GM12878 (cell line): ENCODE measurements around the gene WNK2. TPM values are rescaled to one million over a fixed set of nuclear protein-coding genes. Genes with fewer than 3 reads are reported as not detected.

ENCODE experiments used
- ATAC-seq: fragments of 200-7000 bp; cut with Tn5 transposase; 3 replicates; pipeline ENCODE4 v1.9.1; 2020; ENCODE audit warnings: mild to moderate bottlenecking, moderate library complexity
- BruUV-seq: library from RNA; stranded (reverse); fragments of 400-500 nt; replicated peaks from 2 replicates; lab custom pipeline; 2021; lab: Mats Ljungman, UMichigan
- CTCF ChIA-PET: fragments of 300-600 bp; sonication (Branson Sonifier 250); formaldehyde crosslinking; extraction: SDS; loops from one replicate; lab custom pipeline; 2021; ENCODE audit warnings: inconsistent platforms; lab: Yijun Ruan, JAX
- POLR2A ChIA-PET: fragments of 350-600 bp; formaldehyde crosslinking; extraction: SDS; loops from one replicate; lab custom pipeline; 2021; ENCODE audit warnings: inconsistent platforms; lab: Charles Lee
- RAD21 ChIA-PET: fragments of 300-600 bp; sonication (Branson Sonifier 250); formaldehyde crosslinking; loops from one replicate; lab custom pipeline; 2023; ENCODE audit warnings: antibody characterized with exemption; ENCODE audit not compliant: unreplicated experiment; lab: Charles Lee
- SMC1A ChIA-PET: fragments of 300-600 bp; sonication (Branson Sonifier 250); formaldehyde crosslinking; loops from one replicate; lab custom pipeline; 2023; ENCODE audit not compliant: unreplicated experiment, uncharacterized antibody; lab: Charles Lee
- DNase-seq: peaks from one replicate; pipeline ENCODE4 v3.0.0-alpha.2; 2011; ENCODE audit warnings: low read depth, low spot score
- FAIRE-seq: peaks from 3 replicates; lab custom pipeline; 2011; peaks lifted over from hg19 to GRCh38; lab: Jason Lieb, UNC
- H2AFZ ChIP-seq: 2 replicates; pipeline ENCODE4 v1.6.0; 2011; ENCODE audit warnings: low read depth, low read length, control low read depth; ENCODE audit not compliant: control insufficient read depth
- H3K27ac ChIP-seq: 2 replicates; pipeline ENCODE4 v1.5.1; 2011; ENCODE audit warnings: control low read depth; ENCODE audit not compliant: control insufficient read depth, insufficient read depth
- H3K27me3 ChIP-seq, 2 experiments: replicated peaks in 1 of 2; 2 replicates each; pipeline versions ENCODE4 v1.6.0 to v1.6.1; 2011; ENCODE audit warnings: low read length in 1 of 2; ENCODE audit not compliant: control insufficient read depth in 2 of 2, insufficient read depth in 2 of 2
- H3K36me3 ChIP-seq, 2 experiments: 2 replicates each; pipeline ENCODE4 v1.5.1; 2011; ENCODE audit warnings: low read length in 1 of 2; ENCODE audit not compliant: control insufficient read depth in 2 of 2, insufficient read depth in 2 of 2
- H3K4me1 ChIP-seq: 2 replicates; pipeline ENCODE4 v1.6.1; 2011; ENCODE audit warnings: mild to moderate bottlenecking, low read length, moderate library complexity, mixed read lengths; ENCODE audit not compliant: control insufficient read depth, insufficient read depth
- H3K4me2 ChIP-seq: 2 replicates; pipeline ENCODE4 v1.6.0; 2011; ENCODE audit warnings: control low read depth; ENCODE audit not compliant: control insufficient read depth, insufficient read depth
- H3K4me3 ChIP-seq: fragments of 200-600 bp; sonication (generic); 2 replicates; pipeline ENCODE4 v1.5.1; 2016
- H3K79me2 ChIP-seq: 2 replicates; pipeline ENCODE4 v1.6.0; 2011; ENCODE audit warnings: low read length; ENCODE audit not compliant: control insufficient read depth, insufficient read depth
- H3K9ac ChIP-seq: 2 replicates; pipeline ENCODE4 v1.8.0; 2011; ENCODE audit warnings: low read length, control low read depth, mixed read lengths; ENCODE audit not compliant: control insufficient read depth, insufficient read depth
- H3K9me3 ChIP-seq: replicated peaks from 3 replicates; pipeline ENCODE4 v1.5.1; 2011; ENCODE audit warnings: mild to moderate bottlenecking, low read length; ENCODE audit not compliant: control insufficient read depth, insufficient read depth
- H4K20me1 ChIP-seq: 2 replicates; pipeline ENCODE4 v1.6.0; 2011; ENCODE audit not compliant: control insufficient read depth, insufficient read depth
- IRF4 ChIP-seq: IDR thresholded peaks from 2 replicates; pipeline ENCODE4 v1.6.1; 2011; ENCODE audit warnings: low read depth, low read length
- KDM1A ChIP-seq: fragments of 200-600 bp; sonication (generic); IDR thresholded peaks from 2 replicates; pipeline ENCODE4 v1.6.1; 2016; ENCODE audit warnings: borderline replicate concordance
- NFYA ChIP-seq: IDR thresholded peaks from 2 replicates; pipeline ENCODE4 v1.6.1; 2011; ENCODE audit warnings: low read depth, mild to moderate bottlenecking, low read length, improper control_type of control experiment, borderline replicate concordance
- PML ChIP-seq: IDR thresholded peaks from 2 replicates; pipeline ENCODE4 v1.6.1; 2012; ENCODE audit warnings: low read length, inconsistent platforms
- SMC3 ChIP-seq: IDR thresholded peaks from 2 replicates; pipeline ENCODE4 v1.6.1; 2011; ENCODE audit warnings: low read length, improper control_type of control experiment, borderline replicate concordance
- ZNF622 ChIP-seq: fragments of 450-650 bp; IDR thresholded peaks from 2 replicates; pipeline ENCODE4 v1.6.1; 2017; ENCODE audit warnings: mild to moderate bottlenecking, inconsistent platforms
- WGBS: methylation state at CpG from one replicate; pipeline ENCODE4 v1.1.6; 2016; ENCODE audit warnings: low lambda C conversion rate; ENCODE audit not compliant: insufficient replicate concordance, insufficient coverage; ENCODE audit errors: missing lambda C conversion rate; 5-methylcytosine and 5-hydroxymethylcytosine counted together
- in situ Hi-C: fragments of 300-500 bp; cut with MboI; formaldehyde crosslinking; loops from 9 replicates; pipeline ENCODE4 v1.14.3; 2018; ENCODE audit warnings: mixed read lengths
- intact Hi-C: fragments of 100-400 bp; cut with micrococcal nuclease; formaldehyde crosslinking; loops from one replicate; pipeline ENCODE4 v1.14.2; 2022; ENCODE audit not compliant: unreplicated experiment
- polyA plus RNA-seq, 11 experiments: library from polyadenylated mRNA; depleted of rRNA in 4 of 11; unstranded in 6 of 11; stranded (reverse) in 5 of 11; fragments of >200 nt; fragmentation: Nextera tagmentation in 4 of 11; fragmentation: Illumina TruSeq in 1 of 11; extraction: Ambion mirVana in 4 of 11; extraction: Trizol in 1 of 11; gene quantifications; 1 replicate in 1 of 11; 2 replicates in 10 of 11; pipeline versions ENCODE4 v1.2.1 to v1.2.3, GENCODE V29; 2011 to 2016; ENCODE audit warnings: inconsistent platforms in 2 of 11, missing spikeins in 2 of 11, low read depth in 1 of 11
- total RNA-seq, 4 experiments: library from RNA; depleted of rRNA in 3 of 4; stranded (reverse); fragments of >200 nt in 3 of 4; fragmentation: Illumina TruSeq in 1 of 4; extraction: Trizol in 1 of 4; gene quantifications; 2 replicates each; pipeline versions ENCODE4 v1.2.1 to v1.2.3, GENCODE V29; 2013 to 2021
- TF ChIP-seq, protein P1 (sequence below): fragments of 450-650 bp; IDR thresholded peaks from 2 replicates; pipeline ENCODE4 v1.6.1; 2017; ENCODE audit warnings: borderline replicate concordance
- TF ChIP-seq, protein P2 (sequence below): fragments of 450-650 bp; conservative IDR thresholded peaks from 2 replicates; pipeline ENCODE4 v1.6.1; 2017; ENCODE audit warnings: mild to moderate bottlenecking, moderate library complexity
- TF ChIP-seq, protein P3 (sequence below): fragments of 450-650 bp; IDR thresholded peaks from 2 replicates; pipeline ENCODE4 v1.6.1; 2016; ENCODE audit warnings: mild to moderate bottlenecking

Gene WNK2
- total and polyA plus RNA-seq, 10 of the 15 experiments (the other 5 are each of a cell fraction or from before 2014, with no cell fraction given) = 0.15 TPM; not detected in 9

DNA sequence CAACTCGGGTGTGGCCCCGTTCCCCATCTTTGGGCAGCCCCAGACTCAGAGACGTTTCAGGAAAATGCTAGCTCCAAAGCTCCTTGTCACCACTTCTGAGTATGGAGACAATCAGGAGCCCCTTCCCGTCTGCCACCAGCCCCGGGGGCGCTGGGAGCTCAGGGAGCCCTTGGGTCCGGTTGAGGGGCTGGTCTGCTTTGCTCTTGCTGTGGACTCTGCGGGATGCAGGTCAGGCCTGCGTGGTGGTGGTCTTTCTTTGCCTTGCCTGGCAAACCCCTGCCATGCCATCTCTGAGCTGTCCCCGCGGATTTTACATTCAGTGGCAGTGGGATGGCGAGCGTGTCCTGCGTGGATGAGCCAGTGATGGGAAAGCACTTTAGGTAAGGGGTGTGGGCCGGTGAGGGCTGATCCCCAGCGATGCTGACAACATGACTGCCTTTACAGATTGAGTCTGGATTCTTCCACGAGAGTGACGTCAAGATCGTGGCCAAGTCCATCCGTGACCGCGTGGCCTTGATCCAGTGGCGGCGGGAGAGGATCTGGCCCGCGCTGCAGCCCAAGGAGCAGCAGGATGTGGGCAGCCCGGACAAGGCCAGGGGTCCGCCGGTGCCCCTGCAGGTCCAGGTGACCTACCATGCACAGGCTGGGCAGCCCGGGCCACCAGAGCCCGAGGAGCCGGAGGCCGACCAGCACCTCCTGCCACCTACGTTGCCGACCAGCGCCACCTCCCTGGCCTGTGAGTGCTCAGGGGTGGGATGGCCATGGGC lies 63.3 kb downstream of the WNK2 start (continued):
- TF ChIP-seq KDM1A = no peak
- TF ChIP-seq, protein P1, sequence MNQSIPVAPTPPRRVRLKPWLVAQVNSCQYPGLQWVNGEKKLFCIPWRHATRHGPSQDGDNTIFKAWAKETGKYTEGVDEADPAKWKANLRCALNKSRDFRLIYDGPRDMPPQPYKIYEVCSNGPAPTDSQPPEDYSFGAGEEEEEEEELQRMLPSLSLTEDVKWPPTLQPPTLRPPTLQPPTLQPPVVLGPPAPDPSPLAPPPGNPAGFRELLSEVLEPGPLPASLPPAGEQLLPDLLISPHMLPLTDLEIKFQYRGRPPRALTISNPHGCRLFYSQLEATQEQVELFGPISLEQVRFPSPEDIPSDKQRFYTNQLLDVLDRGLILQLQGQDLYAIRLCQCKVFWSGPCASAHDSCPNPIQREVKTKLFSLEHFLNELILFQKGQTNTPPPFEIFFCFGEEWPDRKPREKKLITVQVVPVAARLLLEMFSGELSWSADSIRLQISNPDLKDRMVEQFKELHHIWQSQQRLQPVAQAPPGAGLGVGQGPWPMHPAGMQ = no peak
- no peak for TF ChIP-seq PML

DNA sequence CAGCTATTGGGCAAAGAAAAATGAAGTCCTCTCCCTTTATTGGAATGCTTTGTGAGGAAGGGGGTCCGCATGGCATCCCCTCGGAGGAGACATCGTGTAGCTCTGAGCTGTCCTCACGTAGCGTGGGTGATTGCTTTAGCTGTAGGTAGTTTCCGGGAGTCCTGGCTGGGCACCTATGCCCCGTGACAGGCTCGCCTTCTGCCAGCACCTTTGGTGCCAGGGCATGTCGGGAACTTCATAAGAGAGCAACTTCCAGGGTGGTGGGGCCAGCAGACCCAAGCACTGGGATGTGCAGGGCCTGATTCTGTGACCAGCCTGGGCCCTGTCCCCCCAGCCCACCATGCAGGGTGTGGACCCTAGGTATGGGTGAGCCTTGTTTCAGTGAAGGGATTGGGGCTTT lies 64.0 kb downstream of the WNK2 start:
- WGBS = 36% methylated on average over 9 of the region's 9 CpGs
- in situ Hi-C loops = no loop called here
- ATAC-seq = no peak
- ChIA-PET CTCF (no interaction called here), POLR2A (no interaction called here), SMC1A (no interaction called here), RAD21 (no interaction called here)
- H3K4me3 ChIP-seq = no peak overlapping the region
- no peaks in the 10 kb centered on the region for H3K9me3 ChIP-seq
- intact Hi-C loops = no loop called here
- H3K36me3 ChIP-seq = no peaks in the 10 kb centered on the region
- H3K4me1 ChIP-seq = no peaks in the 10 kb centered on the region
- no peak overlapping the region for H3K4me2 ChIP-seq
- no peak overlapping the region for H3K27ac ChIP-seq
- BruUV-seq = no TSS peak
- no peaks in the 10 kb centered on the region for H4K20me1 ChIP-seq
- no peak for FAIRE-seq
- peaks cover 0 to 2% of the 10 kb centered on the region in 2 experiments; a peak in 1 of 4 replicates for H3K27me3 ChIP-seq
- no peak for DNase-seq
- TF ChIP-seq, protein P2, sequence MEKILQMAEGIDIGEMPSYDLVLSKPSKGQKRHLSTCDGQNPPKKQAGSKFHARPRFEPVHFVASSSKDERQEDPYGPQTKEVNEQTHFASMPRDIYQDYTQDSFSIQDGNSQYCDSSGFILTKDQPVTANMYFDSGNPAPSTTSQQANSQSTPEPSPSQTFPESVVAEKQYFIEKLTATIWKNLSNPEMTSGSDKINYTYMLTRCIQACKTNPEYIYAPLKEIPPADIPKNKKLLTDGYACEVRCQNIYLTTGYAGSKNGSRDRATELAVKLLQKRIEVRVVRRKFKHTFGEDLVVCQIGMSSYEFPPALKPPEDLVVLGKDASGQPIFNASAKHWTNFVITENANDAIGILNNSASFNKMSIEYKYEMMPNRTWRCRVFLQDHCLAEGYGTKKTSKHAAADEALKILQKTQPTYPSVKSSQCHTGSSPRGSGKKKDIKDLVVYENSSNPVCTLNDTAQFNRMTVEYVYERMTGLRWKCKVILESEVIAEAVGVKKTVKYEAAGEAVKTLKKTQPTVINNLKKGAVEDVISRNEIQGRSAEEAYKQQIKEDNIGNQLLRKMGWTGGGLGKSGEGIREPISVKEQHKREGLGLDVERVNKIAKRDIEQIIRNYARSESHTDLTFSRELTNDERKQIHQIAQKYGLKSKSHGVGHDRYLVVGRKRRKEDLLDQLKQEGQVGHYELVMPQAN = no peak
- TF ChIP-seq SMC3 (no peak), ZNF622 (no peak), IRF4 (no peak), KDM1A (no peak), NFYA (no peak)
- TF ChIP-seq, protein P3, sequence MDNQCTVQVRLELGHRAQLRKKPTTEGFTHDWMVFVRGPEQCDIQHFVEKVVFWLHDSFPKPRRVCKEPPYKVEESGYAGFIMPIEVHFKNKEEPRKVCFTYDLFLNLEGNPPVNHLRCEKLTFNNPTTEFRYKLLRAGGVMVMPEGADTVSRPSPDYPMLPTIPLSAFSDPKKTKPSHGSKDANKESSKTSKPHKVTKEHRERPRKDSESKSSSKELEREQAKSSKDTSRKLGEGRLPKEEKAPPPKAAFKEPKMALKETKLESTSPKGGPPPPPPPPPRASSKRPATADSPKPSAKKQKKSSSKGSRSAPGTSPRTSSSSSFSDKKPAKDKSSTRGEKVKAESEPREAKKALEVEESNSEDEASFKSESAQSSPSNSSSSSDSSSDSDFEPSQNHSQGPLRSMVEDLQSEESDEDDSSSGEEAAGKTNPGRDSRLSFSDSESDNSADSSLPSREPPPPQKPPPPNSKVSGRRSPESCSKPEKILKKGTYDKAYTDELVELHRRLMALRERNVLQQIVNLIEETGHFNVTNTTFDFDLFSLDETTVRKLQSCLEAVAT = no peak
- H2AFZ ChIP-seq = no peak overlapping the region
- H3K9ac ChIP-seq = no peak overlapping the region
- H3K79me2 ChIP-seq = no peaks in the 10 kb centered on the region
